HG03442 (cell line): ENCODE data around the gene HOPX.
A peak's percentile ranks its signal among the peaks of the same experiment; 100 is the strongest.
"Not testable (repeated sequence)": the region's sequence is repeated elsewhere in the genome, so short reads cannot be mapped to it uniquely, and the experiment has no call there.

Source experiments
- ATAC-seq: cut with Tn5 transposase; IDR thresholded peaks from one replicate; pipeline ENCODE4 v1.9.1; 2021; ENCODE audit warnings: mild to moderate bottlenecking, moderate library complexity; ENCODE audit not compliant: unreplicated experiment

HOPX gene

DNA sequence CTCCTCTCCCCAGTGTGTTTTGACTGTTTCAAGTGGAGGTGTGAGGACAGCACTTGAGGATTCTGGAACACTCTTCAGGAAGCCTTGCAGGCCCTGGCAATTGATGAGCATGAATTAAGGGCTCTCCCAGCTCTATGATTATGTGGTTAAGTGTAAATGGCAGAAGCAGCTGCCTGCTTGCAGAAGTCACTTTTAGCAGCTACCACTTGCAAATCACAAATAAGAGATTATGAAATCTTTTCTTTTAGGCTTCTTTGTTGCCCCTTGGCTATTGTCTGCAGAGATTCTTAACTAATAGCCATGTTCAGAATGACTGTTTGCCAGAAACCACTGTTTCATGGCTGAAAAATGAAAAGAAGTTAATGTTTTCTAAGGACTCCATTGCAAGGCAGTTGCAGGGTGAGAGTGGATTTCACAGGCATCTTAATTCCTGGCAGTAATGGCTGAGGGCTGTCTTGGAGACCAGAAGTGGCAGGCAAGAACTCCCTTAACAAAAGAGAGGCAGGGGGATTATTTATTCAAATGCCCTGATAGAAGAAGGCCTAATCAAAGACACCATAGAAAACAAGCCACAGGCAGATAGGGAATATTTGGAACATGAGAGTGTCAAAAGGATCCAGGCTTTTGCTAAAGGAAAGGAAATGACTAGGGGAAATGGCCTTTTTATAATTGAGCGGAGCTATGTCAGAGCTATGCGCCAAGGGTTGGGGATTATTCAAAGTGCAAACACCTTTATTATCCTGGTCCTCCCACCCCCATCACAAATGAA is 8.3 kb upstream of the HOPX start:
- ATAC-seq = no peak

DNA sequence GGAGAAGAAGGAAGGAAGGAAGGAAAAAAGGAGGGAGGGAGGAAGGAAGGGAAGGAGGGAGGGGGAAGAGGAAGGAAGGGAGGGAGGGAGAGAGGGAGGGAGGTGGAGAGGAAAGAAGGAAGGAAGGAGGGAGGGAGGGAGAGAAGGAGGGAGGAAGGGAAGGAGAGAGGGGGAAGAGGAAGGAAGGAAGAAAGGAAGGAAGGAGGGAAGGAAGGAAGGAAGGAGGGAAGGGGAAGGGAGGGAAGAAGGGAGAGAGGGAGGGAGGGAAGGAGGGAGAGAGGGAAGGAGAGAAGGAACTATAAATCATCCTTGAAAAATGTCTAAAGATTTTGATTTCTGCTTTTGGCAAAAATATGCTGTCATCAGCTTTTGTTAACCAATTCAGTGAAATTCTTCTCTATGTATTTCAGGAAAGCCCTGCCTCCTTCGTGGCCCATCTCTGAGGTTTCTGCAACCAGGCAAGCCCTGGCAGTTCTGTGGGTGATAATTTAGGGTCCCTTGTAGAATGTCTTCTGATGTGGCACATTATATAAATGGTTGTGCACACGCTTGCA is 7.1 kb upstream of the HOPX start:
- ATAC-seq = no peak

DNA sequence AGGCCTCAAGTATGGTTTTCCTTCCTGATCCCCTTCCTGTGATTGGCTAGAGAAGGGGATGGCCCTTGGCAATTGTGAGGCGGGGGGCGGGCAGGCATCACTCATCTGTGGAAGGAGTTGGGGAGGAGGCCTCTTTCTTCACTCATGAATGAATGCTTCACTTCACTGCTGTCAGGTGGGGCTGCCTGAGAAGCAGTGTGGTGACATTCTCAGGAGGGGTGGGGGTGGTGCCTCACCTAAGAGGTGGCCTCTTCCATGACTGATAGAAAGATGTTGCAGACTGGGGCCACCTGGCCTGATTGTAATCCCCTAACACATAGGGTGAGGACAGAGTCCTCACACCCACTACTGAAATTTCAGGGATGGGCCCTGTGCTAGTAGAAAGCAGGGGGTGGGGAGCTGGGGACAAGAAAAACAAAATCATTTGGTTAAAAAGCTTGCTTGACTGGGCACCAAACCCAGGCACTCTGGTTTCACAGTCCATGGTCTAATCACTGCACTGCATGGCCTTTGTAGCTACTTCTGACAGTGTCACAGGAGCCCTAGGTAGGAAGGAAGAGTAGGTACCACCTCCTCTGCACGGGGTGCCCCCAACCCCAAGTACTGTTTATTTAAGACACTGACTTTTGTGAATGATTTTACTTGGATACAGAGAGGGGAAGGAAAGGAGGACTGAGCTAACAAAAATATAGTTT is 5.6 kb upstream of the HOPX start:
- no peak for ATAC-seq

DNA sequence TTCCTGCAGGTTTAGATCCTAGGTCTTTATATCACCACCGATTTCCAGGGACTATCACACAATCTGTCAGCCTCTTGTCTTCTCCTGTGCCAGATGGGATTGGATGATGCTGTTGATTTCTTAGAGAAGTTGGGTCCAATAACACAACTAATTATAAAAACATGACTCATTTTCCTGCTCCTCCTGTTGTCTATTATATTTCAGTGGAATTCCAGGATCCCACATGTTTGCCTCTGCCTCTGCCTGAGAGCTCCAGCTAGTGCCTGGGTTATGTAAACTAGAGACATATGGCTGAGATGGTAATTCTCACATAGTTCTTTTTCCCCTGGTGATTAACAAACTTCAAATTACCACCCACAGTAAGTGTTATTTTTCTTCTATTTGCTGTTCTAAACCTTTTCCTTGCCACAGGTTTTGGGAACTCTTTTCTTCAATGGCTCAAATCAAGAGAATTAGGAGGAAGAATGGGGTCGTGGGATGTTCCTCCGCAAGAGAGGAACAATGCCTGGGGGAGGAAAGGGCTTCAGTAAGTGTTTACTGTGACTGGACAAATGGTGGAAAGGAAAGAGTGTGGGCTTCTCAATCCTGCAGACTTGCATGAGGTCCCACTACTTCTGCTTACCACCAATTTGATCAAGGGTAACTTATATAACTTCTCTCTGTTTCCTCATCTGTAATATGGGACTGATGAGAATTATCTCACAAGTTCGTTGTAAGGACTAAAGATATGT is 3.4 kb upstream of the HOPX start:
- ATAC-seq = no peak

DNA sequence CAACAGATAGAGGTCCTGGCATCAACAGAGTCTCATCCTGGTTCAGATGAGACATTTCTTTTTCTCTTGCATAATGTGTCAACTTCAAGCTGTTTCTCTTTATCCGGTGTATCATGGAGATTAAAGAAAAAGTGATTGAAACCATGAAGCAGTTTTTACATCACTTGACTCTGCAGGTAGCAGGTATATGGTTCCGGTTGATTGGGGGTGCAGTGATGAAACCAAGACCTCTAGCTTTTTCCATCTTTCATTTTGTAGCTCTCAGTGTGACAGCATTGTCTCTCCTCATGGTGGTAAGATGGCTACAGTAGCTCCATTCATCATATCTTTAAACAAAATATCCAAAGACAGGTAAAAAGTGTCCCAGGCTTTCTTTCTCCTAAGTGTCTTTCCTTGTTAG is 2.4 kb upstream of the HOPX start:
- ATAC-seq = no peak

DNA sequence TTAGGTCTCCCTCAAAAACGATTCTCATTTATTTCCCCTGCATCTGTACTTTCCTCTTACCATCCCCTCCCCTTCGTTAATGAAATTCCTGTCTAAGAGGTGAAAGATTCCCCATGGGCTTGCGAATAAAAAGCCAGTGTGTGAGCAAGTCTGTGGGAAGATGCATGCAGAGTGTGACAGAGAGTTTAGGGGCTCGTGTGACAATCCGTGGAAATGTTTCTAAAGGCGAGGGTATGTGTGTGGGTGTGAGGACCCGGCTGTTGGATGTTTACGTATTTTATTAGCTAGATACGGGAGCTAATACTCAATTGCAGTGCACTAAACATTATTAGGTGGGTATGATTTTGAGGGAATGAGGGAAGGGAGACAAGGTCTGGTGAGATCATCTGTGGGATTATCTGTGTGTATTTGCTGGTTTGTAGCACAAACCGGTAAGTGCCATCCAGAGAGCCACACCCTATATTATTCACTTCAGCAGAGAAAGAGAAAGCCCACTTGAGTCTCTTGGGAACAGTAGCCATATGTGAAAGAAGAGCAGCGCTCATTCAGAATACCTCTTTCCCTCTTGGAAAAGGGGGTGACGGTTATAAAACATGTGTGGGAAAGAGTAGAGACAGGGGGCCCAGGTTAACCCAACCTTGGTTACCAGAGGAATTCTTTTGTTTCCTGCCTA is 893 bp upstream of the HOPX start:
- no peak for ATAC-seq

DNA sequence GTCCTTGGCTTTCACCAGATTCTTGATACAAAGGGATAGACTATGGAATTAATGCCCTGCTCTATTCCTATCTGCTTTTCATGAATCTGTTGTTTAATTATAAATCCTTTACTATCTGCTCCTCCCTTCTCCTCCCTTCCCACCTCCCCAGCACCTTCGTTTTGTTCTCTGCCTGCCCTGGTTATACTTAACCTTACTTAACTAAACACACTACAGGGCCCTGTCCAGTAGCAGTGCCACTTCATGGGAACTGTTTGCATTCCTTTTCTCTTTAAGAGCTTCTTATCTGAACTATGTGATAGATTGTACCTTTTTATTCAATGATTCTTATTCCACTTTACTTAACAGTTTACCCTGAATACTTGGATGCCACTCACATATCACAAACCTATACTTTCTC is 830 bp downstream of the HOPX start:
- ATAC-seq = no peak

DNA sequence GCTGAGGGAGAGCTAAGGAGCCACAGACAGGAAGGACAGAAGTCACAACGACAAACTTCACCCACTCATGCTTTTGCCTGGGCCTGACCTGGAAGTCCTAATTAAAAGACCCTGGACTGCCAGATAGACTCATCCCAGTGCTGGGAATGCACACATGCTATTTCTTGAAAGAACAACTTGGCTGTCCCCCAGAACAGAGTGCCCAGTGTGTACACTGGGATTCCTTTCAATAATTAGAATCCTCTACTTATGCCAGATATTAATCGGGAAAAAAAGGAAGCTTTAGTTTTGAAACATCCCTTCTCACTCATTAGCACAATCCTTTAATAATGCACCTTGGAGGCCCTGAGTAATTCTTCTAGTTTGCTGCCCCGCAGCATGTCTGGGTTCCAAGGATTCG is 3.4 kb downstream of the HOPX start:
- ATAC-seq = no peak

DNA sequence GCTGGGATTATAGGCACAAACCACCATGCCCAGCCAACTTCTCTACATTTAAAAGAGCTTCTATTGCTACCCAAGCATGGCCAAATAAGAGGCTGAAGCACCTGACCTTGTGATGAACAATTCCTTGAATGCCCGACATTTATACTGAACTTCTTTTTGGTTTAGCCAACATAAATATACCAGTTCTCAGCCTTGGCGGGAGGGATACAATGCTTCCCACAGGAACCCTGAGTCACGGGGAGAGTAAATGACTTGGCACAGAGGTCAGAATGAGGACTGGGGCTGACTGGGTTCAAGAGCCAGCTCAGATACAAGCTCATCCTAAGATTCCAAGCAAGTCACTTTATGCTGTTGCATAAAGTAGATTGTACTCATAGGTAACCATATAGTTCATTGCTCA is 6.1 kb downstream of the HOPX start:
- no peak for ATAC-seq

DNA sequence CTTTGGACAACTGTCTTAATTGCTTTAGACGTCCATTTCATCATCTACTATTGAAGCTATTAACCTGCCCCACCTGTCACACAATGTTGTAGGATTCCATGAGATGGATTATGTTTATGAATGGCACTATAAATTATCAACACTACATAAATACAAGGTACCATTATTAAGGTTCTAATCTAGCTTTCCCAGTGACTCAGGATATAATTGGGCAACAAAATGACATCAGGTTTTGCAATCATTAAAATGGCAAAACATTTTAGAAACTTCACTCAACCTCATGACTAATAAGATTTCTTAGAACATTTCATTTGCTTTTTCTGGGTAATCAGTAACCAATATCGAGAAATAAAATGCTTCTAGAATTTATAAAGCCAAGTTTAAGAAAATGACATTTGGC is 9.2 kb downstream of the HOPX start:
- no peak for ATAC-seq

DNA sequence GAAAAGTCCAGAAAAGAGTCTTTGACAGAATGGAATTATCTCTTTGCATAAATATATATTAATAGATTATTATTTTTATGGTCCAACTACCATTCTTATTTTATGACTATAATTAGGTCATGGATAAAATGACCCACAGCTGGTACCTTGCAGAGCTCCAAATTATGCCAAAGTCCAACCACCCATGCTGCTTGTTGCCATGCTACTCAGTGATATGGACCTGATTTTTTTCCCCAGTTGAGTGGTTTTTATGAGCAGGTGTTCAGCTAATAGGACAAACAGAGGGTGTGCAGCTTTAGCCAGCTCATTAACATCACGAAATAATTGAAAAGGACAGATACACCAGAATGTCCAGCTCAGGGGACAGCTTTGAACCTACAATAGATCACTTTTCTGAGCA is 9.7 kb downstream of the HOPX start:
- ATAC-seq = no peak

DNA sequence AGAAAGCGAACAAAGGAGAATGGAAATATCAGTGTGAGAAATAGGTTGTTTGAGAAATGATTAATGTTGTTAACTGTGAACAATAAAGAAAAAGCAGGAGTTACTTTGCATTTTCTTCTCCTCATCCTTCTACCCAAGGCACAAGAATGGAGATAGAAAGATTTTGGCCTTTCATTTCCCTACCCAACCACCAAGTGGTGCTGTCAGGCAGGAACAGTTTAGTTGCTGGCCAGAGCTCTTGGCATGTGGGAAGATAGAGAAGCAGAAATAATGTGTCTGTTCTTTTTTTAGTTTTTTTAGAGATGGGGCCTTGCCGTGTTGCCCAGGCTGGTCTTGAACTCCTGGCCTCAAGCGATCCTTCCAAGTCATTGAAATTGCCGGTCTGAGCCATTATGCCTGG is 12.8 kb downstream of the HOPX start:
- no peak for ATAC-seq

DNA sequence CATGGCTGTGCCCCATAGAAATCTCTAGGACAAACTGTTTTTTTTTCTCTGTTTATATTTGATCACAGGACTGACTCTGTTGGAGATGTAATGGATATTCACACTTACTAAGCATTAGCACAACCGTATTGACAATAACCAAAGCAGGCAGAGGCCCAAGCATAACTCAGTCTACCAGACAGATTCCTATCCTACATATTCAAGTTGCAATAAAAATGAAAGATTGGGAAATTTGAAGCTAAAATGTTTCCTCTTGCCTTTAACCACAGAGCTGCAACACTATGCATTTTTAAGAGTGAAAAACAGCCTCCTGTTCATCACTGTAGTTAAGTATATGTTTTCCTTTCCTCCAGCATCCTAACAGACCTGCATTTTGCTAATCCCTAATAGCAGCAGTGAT is 13.7 kb downstream of the HOPX start:
- not testable (repeated sequence) for ATAC-seq

DNA sequence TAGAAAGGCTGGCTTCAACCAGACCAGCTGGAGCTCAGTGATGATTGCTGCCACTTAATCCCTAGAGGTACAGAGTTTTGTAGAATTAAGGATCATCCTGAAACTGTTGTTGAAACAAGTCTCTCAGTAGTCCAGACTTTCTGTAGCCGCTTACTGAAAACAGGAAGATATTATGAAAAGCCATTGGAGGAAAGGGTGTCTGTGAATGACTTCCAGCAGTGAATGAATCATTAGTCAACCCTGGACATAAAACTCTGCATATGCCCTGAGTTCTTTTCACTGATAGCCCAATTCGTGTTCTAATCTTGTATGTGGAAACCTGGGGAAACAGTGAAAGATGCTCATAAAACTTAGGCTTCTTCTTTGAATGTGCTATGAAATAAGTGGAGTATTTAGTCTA is 14.8 kb downstream of the HOPX start:
- ATAC-seq = no peak

DNA sequence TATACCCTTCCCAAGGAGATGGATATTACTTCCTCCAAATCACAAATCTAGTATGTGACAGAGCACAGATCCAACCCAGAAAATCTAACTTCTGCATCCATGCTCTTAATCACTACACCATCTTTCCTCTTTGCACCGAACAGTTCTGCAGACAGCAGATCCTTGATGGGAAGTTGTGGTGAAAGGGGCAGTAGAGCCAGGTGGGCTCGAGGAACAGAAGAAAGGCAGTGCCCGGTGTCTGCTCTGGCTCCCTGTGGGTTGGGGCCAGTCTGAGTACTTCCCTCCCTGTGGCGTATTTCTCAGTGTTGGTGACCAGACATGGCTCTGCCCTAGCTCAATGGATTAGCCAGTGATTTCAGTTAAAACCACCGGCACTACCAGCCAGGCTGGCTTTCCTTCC is 15.3 kb downstream of the HOPX start:
- no peak for ATAC-seq

DNA sequence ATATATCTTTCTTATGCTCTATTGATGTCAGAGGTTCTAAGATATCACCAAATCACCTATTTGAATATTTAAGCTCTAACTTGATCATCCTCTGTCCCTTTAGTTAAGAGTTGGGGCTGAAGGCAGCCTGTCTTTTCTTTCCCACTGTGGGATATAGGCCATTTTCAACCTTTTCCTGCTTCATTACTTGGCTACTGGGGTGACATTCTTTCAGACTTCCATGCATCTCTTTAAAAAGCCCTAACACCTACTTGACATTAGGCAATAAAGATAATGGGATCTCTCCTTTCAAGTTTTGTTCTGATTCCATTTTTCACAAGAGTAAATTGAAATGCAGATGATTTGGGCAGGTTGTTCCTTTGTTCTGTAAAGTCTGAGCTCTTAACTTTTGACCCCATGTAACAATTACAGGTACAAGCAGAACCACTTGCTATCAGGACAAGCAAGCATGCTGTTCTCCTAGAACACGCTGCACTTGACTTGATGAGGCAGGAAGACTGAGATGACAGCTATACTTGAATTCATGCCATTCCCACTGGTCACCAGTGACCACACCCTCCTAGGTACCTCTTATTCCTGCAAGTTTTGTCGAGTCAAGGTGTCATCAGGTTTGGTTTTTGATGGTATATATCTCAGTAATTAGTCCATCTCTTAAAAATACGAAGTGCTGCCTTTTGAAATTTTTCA is 18.2 kb downstream of the HOPX start:
- ATAC-seq = no peak

DNA sequence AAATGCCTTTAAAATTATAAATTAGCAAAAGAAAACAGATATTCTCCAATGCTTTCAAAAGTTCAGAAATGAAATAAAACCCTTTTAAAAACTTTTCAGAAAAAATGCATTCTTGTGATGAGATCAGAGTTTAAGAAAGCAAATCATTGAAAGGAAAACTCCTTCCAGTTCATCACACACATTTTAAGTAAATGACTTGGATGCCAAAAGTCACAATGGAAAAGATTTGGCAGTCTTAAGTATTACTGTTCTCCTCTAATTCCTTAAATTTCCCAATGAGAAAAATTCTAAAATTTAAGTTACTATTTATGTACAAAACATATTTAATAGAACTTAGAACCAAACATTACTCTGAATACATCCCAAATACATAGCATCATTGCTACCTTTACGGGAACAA is 21.1 kb downstream of the HOPX start:
- no peak for ATAC-seq

DNA sequence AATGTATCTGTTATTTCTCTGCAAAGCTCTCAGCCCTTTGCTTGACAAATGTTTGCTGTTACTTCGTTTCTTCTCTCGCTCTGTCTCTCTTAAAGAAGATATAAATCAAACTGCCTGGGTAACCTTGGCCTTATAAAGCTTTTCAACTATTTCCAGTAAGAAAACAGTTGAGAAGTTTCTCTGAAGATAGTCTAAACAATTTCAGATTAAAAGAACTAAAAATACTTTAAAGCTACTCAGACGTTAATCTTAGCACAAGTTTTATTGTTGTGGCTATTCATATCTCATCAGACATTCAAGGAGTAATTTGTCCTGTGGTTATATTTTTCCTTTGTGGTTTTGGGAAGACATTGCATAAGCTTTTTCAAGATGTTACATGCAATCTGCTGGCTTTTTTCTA is 22.6 kb downstream of the HOPX start:
- no peak for ATAC-seq

DNA sequence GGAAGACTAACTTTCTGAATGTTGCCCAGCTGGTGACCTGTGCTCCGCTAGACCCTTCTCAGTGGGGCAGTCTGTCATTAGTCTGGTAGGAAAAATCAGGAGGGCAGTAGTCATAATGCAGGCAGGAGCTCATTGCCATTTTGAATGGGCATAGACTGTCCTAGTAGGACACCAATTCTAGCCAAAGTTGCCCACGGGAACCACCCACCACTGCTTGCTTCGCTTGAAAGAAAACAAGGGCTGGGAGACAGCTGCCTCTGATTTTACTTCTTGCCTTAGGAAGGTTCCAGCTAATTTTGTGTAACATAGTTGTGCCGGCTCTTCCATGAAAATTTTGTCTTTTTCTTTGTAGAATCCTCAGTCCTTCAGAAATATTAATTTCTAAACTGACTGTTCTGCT is 23.3 kb downstream of the HOPX start:
- ATAC-seq = no peak

DNA sequence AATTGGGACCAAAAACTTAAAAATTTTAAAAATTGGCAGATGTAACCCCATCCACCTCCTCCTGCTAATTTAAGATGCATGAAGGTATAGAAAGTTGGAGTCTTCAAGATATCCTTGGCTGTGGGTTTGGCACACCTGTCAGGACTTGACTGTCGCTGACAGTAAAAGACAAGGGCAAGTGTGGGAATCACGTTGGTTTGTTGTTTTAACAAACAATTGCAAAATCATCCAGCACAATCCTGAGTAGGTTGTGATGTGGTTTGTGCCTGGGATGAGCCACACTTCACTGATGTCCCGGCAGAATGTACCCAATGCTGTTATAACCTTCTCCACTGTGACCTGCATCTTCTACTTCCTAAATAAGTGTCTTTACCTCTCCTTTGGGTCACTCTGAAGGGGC is 24.0 kb downstream of the HOPX start:
- ATAC-seq = no peak

DNA sequence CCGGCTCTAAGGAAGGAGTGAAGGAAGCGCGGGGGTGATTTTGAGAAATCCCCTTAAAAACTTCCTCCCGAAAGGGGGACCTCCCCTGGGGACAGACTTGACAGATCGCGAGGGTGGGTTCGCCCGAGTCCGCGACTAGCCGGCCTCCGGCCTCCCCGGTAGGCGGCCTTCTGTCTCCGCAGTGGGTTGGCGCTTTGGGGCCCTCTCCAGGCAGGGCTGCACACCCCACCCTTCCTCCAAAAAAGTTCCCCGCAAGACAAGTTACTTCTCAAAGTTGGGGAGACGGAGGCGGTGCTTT is 24.8 kb downstream of the HOPX start:
- ATAC-seq = peak; percentile 43
